Coronary artery (tissue), 2 donors: Measurements from ENCODE around the gene STAG1.
"Not testable (repeated sequence)": the region's sequence is repeated elsewhere in the genome, so short reads cannot be mapped to it uniquely, and the experiment has no call there.

ENCODE experiments used
- DNase-seq: peaks from one replicate; pipeline ENCODE4 v3.0.0-alpha.2; 2017; ENCODE audit warnings: low spot score
- H3K27ac ChIP-seq, 2 donors: fragments of 200-600 bp; sonication (generic); one replicate each; pipeline ENCODE4 v1.5.1; 2016 to 2019
- H3K4me3 ChIP-seq: fragments of 200-600 bp; sonication (generic); 2 replicates; pipeline ENCODE4 v1.5.1; 2016; ENCODE audit warnings: mild to moderate bottlenecking, moderate library complexity
- CTCF ChIP-seq: fragments of 200-600 bp; sonication (generic); IDR thresholded peaks from one replicate; pipeline ENCODE4 v1.5.1; 2019; ENCODE audit warnings: antibody characterized with exemption

Gene STAG1

GRCh38 chr3:136783708-136784191, 31.6 kb upstream of the STAG1 start:
- no peak overlapping the region for H3K27ac ChIP-seq
- DNase-seq, result no peak
- H3K4me3 ChIP-seq, result no peak overlapping the region
- TF ChIP-seq CTCF, result no peak

- H3K4me3 ChIP-seq, result no peak overlapping the region
- DNase-seq, result no peak
- TF ChIP-seq CTCF, result no peak
- H3K27ac ChIP-seq, result no peak overlapping the region
Observed at GRCh38 chr3:136780741-136781140, 28.6 kb upstream of the STAG1 start.

GRCh38 chr3:136778865-136779264, 26.7 kb upstream of the STAG1 start:
- no peak overlapping the region for H3K4me3 ChIP-seq
- DNase-seq, result no peak
- no peak overlapping the region for H3K27ac ChIP-seq
- TF ChIP-seq CTCF, result no peak

- no peak overlapping the region for H3K27ac ChIP-seq
- DNase-seq, result no peak
Observed at GRCh38 chr3:136772709-136773108, 20.5 kb upstream of the STAG1 start.

GRCh38 chr3:136758160-136759102, 6.3 kb upstream of the STAG1 start:
- not testable (repeated sequence) for H3K4me3 ChIP-seq, DNase-seq, H3K27ac ChIP-seq

More at GRCh38 chr3:136772709-136773108, 20.5 kb upstream of the STAG1 start:
- TF ChIP-seq CTCF, result no peak
- H3K4me3 ChIP-seq, result no peak overlapping the region

- no peak for TF ChIP-seq CTCF
- no peak for DNase-seq
- H3K27ac ChIP-seq, result no peak overlapping the region
- H3K4me3 ChIP-seq, result no peak overlapping the region
Observed at GRCh38 chr3:136755192-136755591, 3.0 kb upstream of the STAG1 start.

- no peak for DNase-seq
- no peak for TF ChIP-seq CTCF
- Histone ChIP-seq H3K27ac (peak overlapping the region; percentile 99 to 100), H3K4me3 (peak overlapping the region; percentile 97)
Observed at GRCh38 chr3:136753326-136753939, 1.3 kb upstream of the STAG1 start.
